Gastrocnemius medialis (tissue), 4 donors: ENCODE data around the gene GRAMD2A.

ENCODE experiments used
- CTCF ChIP-seq, 5 experiments: fragments of 450-650 bp in 3 of 5; fragments of 200-600 bp in 2 of 5; sonication (generic) in 2 of 5; IDR thresholded peaks in 4 of 5; conservative IDR thresholded peaks in 1 of 5; 1 replicate in 4 of 5; 2 replicates in 1 of 5; pipeline ENCODE4 v1.5.1; 2016 to 2019; ENCODE audit warnings: antibody characterized with exemption in 5 of 5, mild to moderate bottlenecking in 3 of 5, moderate library complexity in 3 of 5
- POLR2A ChIP-seq, 2 donors: fragments of 450-650 bp; IDR thresholded peaks; one replicate each; pipeline ENCODE4 v1.6.1; 2017; ENCODE audit warnings: antibody characterized with exemption in 2 of 2, mild to moderate bottlenecking in 2 of 2, moderate library complexity in 2 of 2

GRCh38 chr15:72161361-72162132 is 36.0 kb downstream of the GRAMD2A start:
- TF ChIP-seq CTCF (IDR thresholded peaks at IDR 0.05 in 4 of 5, conservative IDR thresholded peaks at IDR 0.05 in 1 of 5), result no peak
- TF ChIP-seq POLR2A (IDR thresholded peaks at IDR 0.05), result no peak
